CD4-positive, alpha-beta memory T cell (primary cell): ENCODE results near the gene SWI5. TPM values are rescaled to one million over a fixed set of nuclear protein-coding genes. Genes with fewer than 3 reads are reported as not detected.

Experiments used
- CTCF ChIA-PET: fragments of 350-600 bp; sonication (Branson Sonifier 250); formaldehyde crosslinking; loops from one replicate; lab custom pipeline; 2021; ENCODE audit warnings: inconsistent platforms; ENCODE audit not compliant: partially characterized antibody; lab: Charles Lee
- POLR2A ChIA-PET: fragments of 350-600 bp; sonication (Branson Sonifier 250); formaldehyde crosslinking; loops from one replicate; lab custom pipeline; 2021; ENCODE audit not compliant: partially characterized antibody; lab: Charles Lee
- DNase-seq, 5 donors: peaks; one replicate each; pipeline versions ENCODE4 v3.0.0 to v3.0.0-alpha.2; 2020 to 2022; ENCODE audit warnings: mixed read lengths in 1 of 5
- H3K27ac ChIP-seq: one replicate; pipeline ENCODE4 v1.7.0; 2013; ENCODE audit warnings: low read depth, low read length
- H3K27me3 ChIP-seq: 2 replicates; pipeline ENCODE4 v1.7.0; 2013; ENCODE audit warnings: mild to moderate bottlenecking, low read length, moderate library complexity; ENCODE audit not compliant: insufficient read depth
- H3K36me3 ChIP-seq: 2 replicates; pipeline ENCODE4 v1.7.0; 2013; ENCODE audit warnings: mild to moderate bottlenecking, low read length, moderate library complexity; ENCODE audit not compliant: insufficient read depth
- H3K4me1 ChIP-seq: 2 replicates; pipeline ENCODE4 v1.7.0; 2013; ENCODE audit warnings: mild to moderate bottlenecking, low read length, moderate library complexity; ENCODE audit not compliant: insufficient read depth
- H3K4me3 ChIP-seq, 2 donors: one replicate each; pipeline ENCODE4 v1.7.0; 2013; ENCODE audit warnings: low read length in 2 of 2, mild to moderate bottlenecking in 1 of 2
- H3K9me3 ChIP-seq, 2 donors: one replicate each; pipeline ENCODE4 v1.7.0; 2013; ENCODE audit warnings: low read length in 2 of 2, control low read depth in 1 of 2; ENCODE audit not compliant: control insufficient read depth in 1 of 2
- H3K27ac Mint-ChIP-seq, 7 donors: one replicate each; pipeline ENCODE4 v1.8.0; 2020 to 2021; ENCODE audit warnings: mixed read lengths in 7 of 7, mild to moderate bottlenecking in 6 of 7, inconsistent platforms in 3 of 7, moderate library complexity in 3 of 7
- H3K27me3 Mint-ChIP-seq, 2 donors: one replicate each; pipeline ENCODE4 v1.8.0; 2020 to 2021; ENCODE audit warnings: mixed read lengths in 2 of 2
- H3K36me3 Mint-ChIP-seq, 2 donors: one replicate each; pipeline ENCODE4 v1.8.0; 2020 to 2021; ENCODE audit warnings: mixed read lengths in 2 of 2, inconsistent platforms in 1 of 2, mild to moderate bottlenecking in 1 of 2
- H3K4me1 Mint-ChIP-seq, 4 donors: one replicate each; pipeline ENCODE4 v1.8.0; 2020 to 2021; ENCODE audit warnings: mixed read lengths in 4 of 4, mild to moderate bottlenecking in 1 of 4
- H3K4me3 Mint-ChIP-seq, 8 donors: one replicate each; pipeline ENCODE4 v1.8.0; 2020 to 2021; ENCODE audit warnings: mixed read lengths in 8 of 8, mild to moderate bottlenecking in 7 of 8, moderate library complexity in 6 of 8, inconsistent platforms in 3 of 8
- H3K9me3 Mint-ChIP-seq, 8 donors: one replicate each; pipeline ENCODE4 v1.8.0; 2020 to 2021; ENCODE audit warnings: mixed read lengths in 8 of 8, mild to moderate bottlenecking in 5 of 8, inconsistent platforms in 3 of 8, moderate library complexity in 1 of 8
- intact Hi-C: fragments of 100-400 bp; cut with micrococcal nuclease; formaldehyde crosslinking; loops from one replicate; pipeline ENCODE4 v1.15.1; 2023
- polyA plus RNA-seq, 2 donors: library from polyadenylated mRNA; unstranded; fragments of 300-500 nt; fragmentation: Illumina TruSeq; gene quantifications; one replicate each; pipeline ENCODE4 v1.2.3, GENCODE V29; 2021
- total RNA-seq, 2 experiments: library from RNA; stranded (reverse); gene quantifications; one replicate each; pipeline ENCODE4 v1.2.3, GENCODE V29; 2021

The SWI5 gene
- total and polyA plus RNA-seq, 4 experiments from 2014 or later = 11.5 to 30.7 (median 20.2) TPM

DNA sequence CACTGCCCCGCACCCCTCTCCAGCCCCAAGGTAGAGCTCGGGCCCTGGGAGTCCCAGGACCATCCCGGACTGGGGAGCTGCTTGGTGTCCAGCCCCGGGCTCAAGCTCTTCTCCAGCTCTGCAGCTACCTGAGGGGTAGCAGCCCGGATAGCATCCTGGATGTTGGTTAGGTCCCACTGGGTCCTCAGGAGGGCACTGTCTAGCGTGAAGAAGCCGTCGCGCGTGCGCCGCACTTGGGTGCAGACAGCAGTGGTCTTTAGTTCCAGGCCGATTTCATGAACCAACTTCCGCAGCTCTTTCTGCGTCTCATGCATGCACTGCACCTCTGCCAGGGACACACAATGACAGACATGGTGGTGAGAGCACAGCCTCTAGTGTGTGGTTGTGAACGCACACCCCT, 33.5 kb downstream of the SWI5 start:
- H3K27ac Mint-ChIP-seq = peak overlapping the region in 1 of 7 donors; percentile 30
- H3K4me3 Mint-ChIP-seq = no peak overlapping the region
- H3K27ac ChIP-seq = no peak overlapping the region
- peaks cover 0 to 1% (median 0%) of the 10 kb centered on the region in 4 donors for H3K4me1 Mint-ChIP-seq
- intact Hi-C loops = no loop called here
- no peak for DNase-seq
- POLR2A ChIA-PET = interaction anchor here (1.1 to 1.3 kb wide), 2 partner anchors 9 to 11 kb away, joined by 3 read pairs; no protein-coding TSS in a partner anchor
- H3K4me3 ChIP-seq = no peak overlapping the region
- H3K27me3 ChIP-seq = no peaks in the 10 kb centered on the region
- CTCF ChIA-PET = interaction anchor here (1.4 kb wide), 1 partner anchor 18 kb away, joined by 3 read pairs; no protein-coding TSS in a partner anchor
- H3K27me3 Mint-ChIP-seq = no peaks in the 10 kb centered on the region
- no peaks in the 10 kb centered on the region for H3K9me3 Mint-ChIP-seq
- peaks cover 27 to 32% of the 10 kb centered on the region in 2 donors for H3K36me3 Mint-ChIP-seq
- peaks cover 23% of the 10 kb centered on the region for H3K36me3 ChIP-seq
- no peaks in the 10 kb centered on the region for H3K4me1 ChIP-seq
- H3K9me3 ChIP-seq = no peaks in the 10 kb centered on the region

DNA sequence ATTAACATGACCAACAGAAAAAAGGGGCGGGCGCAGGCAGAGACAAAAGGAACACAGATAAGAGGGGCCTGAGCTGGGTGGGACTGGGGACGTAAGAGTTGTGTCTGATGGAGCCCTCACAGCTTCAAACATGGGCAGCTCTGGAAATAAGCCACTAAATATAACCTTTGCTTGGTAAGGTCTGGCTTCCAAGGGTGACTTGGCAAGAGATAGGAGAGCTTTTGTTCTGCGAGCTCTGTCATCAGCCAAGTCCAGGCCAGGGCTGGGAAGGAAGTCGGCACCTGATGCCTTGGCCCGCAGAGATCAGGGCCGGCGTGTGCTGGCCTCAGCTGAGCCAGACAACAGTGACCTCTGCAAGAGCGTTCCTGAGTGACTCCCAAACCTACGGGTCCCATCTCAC, 34.4 kb downstream of the SWI5 start:
- Mint-ChIP-seq H3K27ac (no peak overlapping the region), H3K9me3 (no peaks in the 10 kb centered on the region), H3K4me1 (peaks cover 0 to 1% (median 0%) of the 10 kb centered on the region in 4 donors), H3K4me3 (no peak overlapping the region), H3K36me3 (peaks cover 27 to 37% of the 10 kb centered on the region in 2 donors), H3K27me3 (no peaks in the 10 kb centered on the region)
- Histone ChIP-seq H3K4me1 (no peaks in the 10 kb centered on the region), H3K9me3 (no peaks in the 10 kb centered on the region), H3K4me3 (no peak overlapping the region), H3K27me3 (no peaks in the 10 kb centered on the region), H3K27ac (no peak overlapping the region), H3K36me3 (peaks cover 31% of the 10 kb centered on the region)
- CTCF ChIA-PET = interaction anchor here (1.4 kb wide), 1 partner anchor 19 kb away, joined by 3 read pairs; no protein-coding TSS in a partner anchor
- POLR2A ChIA-PET = no interaction called here
- no peak for DNase-seq
- intact Hi-C loops = no loop called here

DNA sequence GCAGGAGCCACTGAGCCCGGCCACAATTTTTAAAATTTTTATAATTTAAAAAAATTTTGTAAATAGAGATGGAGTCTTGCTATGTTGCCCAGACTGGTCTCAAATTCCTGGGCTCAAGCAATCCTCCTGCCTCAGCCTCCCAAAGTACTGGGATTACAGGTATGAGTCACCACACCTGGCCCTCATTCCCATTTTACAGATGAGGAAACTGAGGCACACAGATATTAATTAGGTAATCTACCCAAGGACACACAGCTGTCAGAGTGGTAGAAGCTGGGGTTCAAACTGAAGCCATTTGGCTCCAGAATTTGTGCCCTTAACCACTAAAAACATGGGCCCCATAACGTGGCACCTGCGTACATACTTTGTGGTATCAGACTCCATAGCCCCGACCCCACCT, 38.6 kb downstream of the SWI5 start:
- Mint-ChIP-seq H3K4me1 (no peaks in the 10 kb centered on the region), H3K27ac (no peak overlapping the region), H3K27me3 (no peaks in the 10 kb centered on the region), H3K9me3 (no peaks in the 10 kb centered on the region), H3K4me3 (no peak overlapping the region), H3K36me3 (peaks cover 25 to 46% of the 10 kb centered on the region in 2 donors)
- no peak overlapping the region for H3K27ac ChIP-seq
- intact Hi-C loops = no loop called here
- no peaks in the 10 kb centered on the region for H3K4me1 ChIP-seq
- no peaks in the 10 kb centered on the region for H3K27me3 ChIP-seq
- POLR2A ChIA-PET = no interaction called here
- DNase-seq = no peak
- CTCF ChIA-PET = interaction anchor here (1.2 kb wide), 1 partner anchor 55 kb away, joined by 3 read pairs; no protein-coding TSS in a partner anchor
- peaks cover 42% of the 10 kb centered on the region for H3K36me3 ChIP-seq
- no peaks in the 10 kb centered on the region for H3K9me3 ChIP-seq
- no peak overlapping the region for H3K4me3 ChIP-seq

DNA sequence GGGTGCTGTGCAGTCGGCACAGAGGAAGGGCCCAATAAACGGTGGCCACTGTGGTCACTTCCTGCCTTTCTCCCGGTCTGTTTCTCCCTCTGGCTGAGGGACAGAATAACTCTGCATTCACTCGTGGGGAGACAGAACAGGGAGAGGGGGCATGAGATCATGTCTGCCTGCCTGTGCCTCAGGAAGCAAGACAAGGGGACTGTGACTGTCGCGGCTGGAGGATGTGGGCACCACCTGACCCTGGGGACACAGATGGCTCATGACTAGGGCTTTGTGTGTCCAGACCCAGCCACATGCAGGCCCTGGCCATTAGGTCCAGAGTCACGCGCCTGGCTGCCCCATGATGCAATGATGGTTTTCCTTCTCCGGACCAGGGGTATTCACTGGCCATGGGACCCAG, 40.3 kb downstream of the SWI5 start:
- Histone ChIP-seq H3K27ac (no peak overlapping the region), H3K27me3 (no peaks in the 10 kb centered on the region), H3K4me3 (no peak overlapping the region), H3K9me3 (no peaks in the 10 kb centered on the region), H3K4me1 (peaks cover 4% of the 10 kb centered on the region), H3K36me3 (peaks cover 28% of the 10 kb centered on the region)
- Mint-ChIP-seq H3K27ac (no peak overlapping the region), H3K9me3 (no peaks in the 10 kb centered on the region), H3K4me1 (peaks cover 0 to 1% (median under 1%) of the 10 kb centered on the region in 4 donors), H3K4me3 (no peak overlapping the region), H3K27me3 (no peaks in the 10 kb centered on the region), H3K36me3 (peaks cover 16 to 30% of the 10 kb centered on the region in 2 donors)
- intact Hi-C loops = no loop called here
- DNase-seq = no peak
- CTCF ChIA-PET = no interaction called here
- POLR2A ChIA-PET = interaction anchor here (1.2 kb wide), 1 partner anchor 14 kb away, joined by 3 read pairs; no protein-coding TSS in a partner anchor

DNA sequence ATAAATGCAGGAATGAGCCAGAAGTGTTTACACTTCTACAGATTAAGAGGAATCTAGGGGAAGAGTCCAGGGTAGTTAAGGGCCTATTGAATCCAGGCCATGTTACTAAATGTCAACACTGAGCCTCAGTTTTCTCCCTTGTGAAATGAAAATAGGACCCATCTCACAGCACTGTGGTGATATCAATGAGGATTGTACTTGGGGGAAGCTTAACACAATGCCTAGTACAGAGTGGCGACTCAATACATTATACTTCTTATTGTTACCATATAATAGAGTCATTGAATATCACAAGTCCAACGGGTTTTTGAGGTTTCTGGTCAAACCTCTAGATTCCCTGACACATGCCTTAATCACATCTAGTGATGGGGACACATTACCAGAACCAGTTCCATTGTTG, 41.6 kb downstream of the SWI5 start:
- no peak for DNase-seq
- intact Hi-C loops = no loop called here
- no peak overlapping the region for H3K4me3 ChIP-seq
- H3K36me3 Mint-ChIP-seq = peaks cover 13 to 38% of the 10 kb centered on the region in 2 donors
- peaks cover 2 to 12% (median 8%) of the 10 kb centered on the region in 4 donors for H3K4me1 Mint-ChIP-seq
- POLR2A ChIA-PET = interaction anchor here (1.2 kb wide), 1 partner anchor 13 kb away, joined by 3 read pairs; no protein-coding TSS in a partner anchor
- H3K9me3 Mint-ChIP-seq = no peaks in the 10 kb centered on the region
- H3K27me3 Mint-ChIP-seq = peaks cover 0 to 2% of the 10 kb centered on the region in 2 donors
- H3K4me1 ChIP-seq = peaks cover 10% of the 10 kb centered on the region
- H3K4me3 Mint-ChIP-seq = no peak overlapping the region
- H3K9me3 ChIP-seq = no peaks in the 10 kb centered on the region
- H3K27me3 ChIP-seq = no peaks in the 10 kb centered on the region
- peaks cover 26% of the 10 kb centered on the region for H3K36me3 ChIP-seq
- H3K27ac ChIP-seq = no peak overlapping the region
- CTCF ChIA-PET = interaction anchor here (1.8 kb wide), 1 partner anchor 45 kb away, joined by 5 read pairs; no protein-coding TSS in a partner anchor
- H3K27ac Mint-ChIP-seq = peak overlapping the region in 2 of 7 donors; percentile 46 to 79

DNA sequence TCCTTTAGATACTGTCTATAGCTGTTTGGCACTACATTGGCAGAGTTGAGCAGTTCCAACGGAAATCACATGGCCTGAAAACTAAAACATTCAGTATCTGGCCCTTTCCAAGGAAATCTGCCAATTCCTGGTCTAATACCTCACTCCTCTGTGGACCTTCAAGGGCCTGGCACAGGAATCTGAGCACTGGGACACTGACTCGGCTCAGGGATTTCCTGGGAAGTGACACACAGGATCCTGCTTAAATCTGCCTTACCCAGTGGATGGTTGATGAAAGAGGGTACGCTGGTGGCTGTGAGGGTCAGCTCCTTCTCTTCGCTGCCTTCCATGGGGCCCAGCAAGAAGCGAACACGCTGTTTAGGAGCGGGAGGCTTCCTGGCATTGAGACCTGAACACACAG, 45.3 kb downstream of the SWI5 start:
- peak overlapping the region in 7 of 8 donors; percentile 89 to 99 (median 94) for H3K4me3 Mint-ChIP-seq
- Histone ChIP-seq H3K4me3 (no peak overlapping the region), H3K27ac (no peak overlapping the region), H3K27me3 (no peaks in the 10 kb centered on the region), H3K4me1 (peaks cover 32% of the 10 kb centered on the region), H3K9me3 (no peaks in the 10 kb centered on the region), H3K36me3 (peaks cover 27% of the 10 kb centered on the region)
- H3K4me1 Mint-ChIP-seq = peaks cover 12 to 39% (median 25%) of the 10 kb centered on the region in 4 donors
- peak overlapping the region in 2 of 7 donors; percentile 72 to 99 for H3K27ac Mint-ChIP-seq
- no peak for DNase-seq
- peaks cover 19 to 46% of the 10 kb centered on the region in 2 donors for H3K36me3 Mint-ChIP-seq
- ChIA-PET POLR2A (interaction anchor here (1.0 to 2.0 kb wide), 6 partner anchors 12 to 231 kb away, joined by 3 to 9 read pairs (median 6); partner anchors contain the start of genes GOLGA2, SLC27A4, SPTAN1 and SWI5), CTCF (interaction anchor here (1.1 kb wide), 1 partner anchor 20 kb away, joined by 6 read pairs; no protein-coding TSS in a partner anchor)
- H3K27me3 Mint-ChIP-seq = peaks cover 0 to 2% of the 10 kb centered on the region in 2 donors
- no peaks in the 10 kb centered on the region for H3K9me3 Mint-ChIP-seq
- intact Hi-C loops = no loop called here

DNA sequence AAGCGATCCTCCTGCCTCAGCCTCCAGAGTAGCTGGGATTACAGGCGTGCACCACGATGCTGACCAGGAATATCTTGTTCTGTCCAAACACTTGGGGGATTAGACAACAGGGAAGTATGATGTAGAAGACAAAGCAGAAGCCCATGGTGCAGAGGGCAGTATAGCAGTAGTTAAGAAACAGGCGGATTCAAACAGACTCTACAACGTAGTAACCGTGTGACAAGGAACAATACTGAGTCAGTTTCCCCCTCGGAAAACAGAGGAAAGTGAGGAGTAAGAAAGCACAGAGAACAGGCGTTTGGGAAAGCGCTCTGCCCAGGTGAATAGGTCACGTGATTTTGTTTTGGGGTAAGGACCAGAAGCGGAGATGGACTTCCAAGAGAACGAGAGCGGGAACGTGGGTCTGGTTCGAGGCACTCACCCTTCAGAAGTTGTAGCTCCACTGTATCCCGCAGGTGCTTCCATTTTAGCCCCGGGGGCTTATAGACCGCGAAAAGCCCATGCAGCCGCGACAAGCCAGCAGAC, 45.9 kb downstream of the SWI5 start:
- Histone ChIP-seq H3K36me3 (peaks cover 24% of the 10 kb centered on the region), H3K4me1 (peaks cover 32% of the 10 kb centered on the region), H3K4me3 (peak overlapping the region; percentile 78 to 98), H3K27me3 (no peaks in the 10 kb centered on the region), H3K9me3 (no peaks in the 10 kb centered on the region), H3K27ac (peak overlapping the region; percentile 83)
- H3K4me3 Mint-ChIP-seq = peak overlapping the region; percentile 89 to 99 (median 92)
- no peaks in the 10 kb centered on the region for H3K9me3 Mint-ChIP-seq
- H3K4me1 Mint-ChIP-seq = peaks cover 12 to 39% (median 25%) of the 10 kb centered on the region in 4 donors
- peaks cover 14 to 40% of the 10 kb centered on the region in 2 donors for H3K36me3 Mint-ChIP-seq
- intact Hi-C loops = loop anchor here (1.0 kb wide), 6 partner anchors 18 to 194 kb away; partner anchors contain the start of genes BBLN, GOLGA2, SLC27A4 and SWI5
- H3K27me3 Mint-ChIP-seq = peaks cover 0 to 2% of the 10 kb centered on the region in 2 donors
- ChIA-PET CTCF (interaction anchor here (1.1 to 1.6 kb wide), 2 partner anchors 19 to 496 kb away, joined by 3 to 6 read pairs; partner anchors contain the start of gene ENDOG), POLR2A (interaction anchor here (0.9 to 2.0 kb wide), 6 partner anchors 18 to 230 kb away, joined by 3 to 9 read pairs (median 6); partner anchors contain the start of genes GOLGA2, SLC27A4, SPTAN1 and SWI5)
- DNase-seq = no peak
- H3K27ac Mint-ChIP-seq = peak overlapping the region; percentile 94 to 99 (median 98)
